Middle frontal gyrus (tissue), 1 donor: Measurements from ENCODE around the gene PHETA2.

Experiments used
- DNase-seq: peaks from one replicate; pipeline ENCODE4 v3.0.0-alpha.2; 2015; ENCODE audit warnings: low spot score; ENCODE audit errors: extremely low spot score

PHETA2 gene

GRCh38 chr22:42074132-42074811, at the start of gene PHETA2:
Gene PHETA2, plus strand, starts transcription at chr22:42074248. Its CDS starts 3,046 bp downstream, at chr22:42077294.
- DNase-seq, result no peak

GRCh38 chr22:42025421-42025820, 48.6 kb upstream of the PHETA2 start:
- no peak for DNase-seq

- no peak for DNase-seq
Measured at GRCh38 chr22:42026705-42027104, 47.3 kb upstream of the PHETA2 start.

GRCh38 chr22:42033263-42034181, 40.5 kb upstream of the PHETA2 start:
- no peak for DNase-seq

GRCh38 chr22:42035256-42035655, 38.8 kb upstream of the PHETA2 start:
- no peak for DNase-seq

- DNase-seq, result no peak
Measured at GRCh38 chr22:42039271-42039670, 34.8 kb upstream of the PHETA2 start.

GRCh38 chr22:42041784-42042183, 32.3 kb upstream of the PHETA2 start:
- DNase-seq, result no peak

- no peak for DNase-seq
Measured at GRCh38 chr22:42050641-42051180, 23.3 kb upstream of the PHETA2 start.

- DNase-seq, result no peak
Measured at GRCh38 chr22:42052765-42053164, 21.3 kb upstream of the PHETA2 start.

GRCh38 chr22:42056757-42057511, 17.1 kb upstream of the PHETA2 start:
- no peak for DNase-seq

- no peak for DNase-seq
Measured at GRCh38 chr22:42060489-42060888, 13.6 kb upstream of the PHETA2 start.

- DNase-seq, result no peak
Measured at GRCh38 chr22:42061041-42061440, 13.0 kb upstream of the PHETA2 start.

- DNase-seq, result no peak
Measured at GRCh38 chr22:42062506-42063170, 11.4 kb upstream of the PHETA2 start.

- DNase-seq, result no peak
Measured at GRCh38 chr22:42064629-42065028, 9.4 kb upstream of the PHETA2 start.

- DNase-seq, result no peak
Measured at GRCh38 chr22:42065438-42066125, 8.5 kb upstream of the PHETA2 start.

- no peak for DNase-seq
Measured at GRCh38 chr22:42066126-42066761, 7.8 kb upstream of the PHETA2 start.

- no peak for DNase-seq
Measured at GRCh38 chr22:42066937-42067336, 7.1 kb upstream of the PHETA2 start.

GRCh38 chr22:42067671-42068251, 6.3 kb upstream of the PHETA2 start:
- no peak for DNase-seq

GRCh38 chr22:42068291-42068690, 5.8 kb upstream of the PHETA2 start:
- DNase-seq, result no peak
